KMS-11 (cell line): Measurements from ENCODE around the gene DYNC1LI1.

ENCODE experiments used
- H2AFZ ChIP-seq: fragments of 200-600 bp; sonication (generic); 2 replicates; pipeline ENCODE4 v1.6.1; 2016; ENCODE audit warnings: antibody characterized with exemption, mixed run types, low read depth
- H3K27ac ChIP-seq: fragments of 200-600 bp; sonication (generic); 2 replicates; pipeline ENCODE4 v1.6.1; 2016; ENCODE audit warnings: mild to moderate bottlenecking, mixed run types
- H3K27me3 ChIP-seq: fragments of 200-600 bp; sonication (generic); 2 replicates; pipeline ENCODE4 v1.6.1; 2017; ENCODE audit warnings: mild to moderate bottlenecking, low read depth, mixed run types, moderate library complexity; ENCODE audit not compliant: insufficient read depth
- H3K36me3 ChIP-seq: fragments of 200-600 bp; sonication (generic); 2 replicates; pipeline ENCODE4 v1.6.1; 2017; ENCODE audit warnings: mild to moderate bottlenecking, mixed run types; ENCODE audit not compliant: insufficient read depth
- H3K4me1 ChIP-seq: fragments of 200-600 bp; sonication (generic); 2 replicates; pipeline ENCODE4 v1.6.1; 2016; ENCODE audit warnings: mild to moderate bottlenecking, low read depth, mixed run types; ENCODE audit not compliant: poor library complexity, severe bottlenecking
- H3K4me2 ChIP-seq: fragments of 200-600 bp; sonication (generic); 2 replicates; pipeline ENCODE4 v1.7.0; 2016; ENCODE audit warnings: mild to moderate bottlenecking, mixed run types
- H3K4me3 ChIP-seq: fragments of 200-600 bp; sonication (generic); IDR thresholded peaks from 2 replicates; pipeline ENCODE4 v1.6.1; 2017; ENCODE audit warnings: low read depth, low read length, mixed read lengths; ENCODE audit not compliant: insufficient read depth
- H3K79me2 ChIP-seq: fragments of 200-600 bp; sonication (generic); 2 replicates; pipeline ENCODE4 v1.6.1; 2016; ENCODE audit warnings: low read depth, mixed run types; ENCODE audit not compliant: insufficient read depth
- H3K9ac ChIP-seq: fragments of 200-600 bp; sonication (generic); 2 replicates; pipeline ENCODE4 v1.6.1; 2016; ENCODE audit warnings: mild to moderate bottlenecking, mixed run types
- H4K20me1 ChIP-seq: fragments of 200-600 bp; sonication (generic); 2 replicates; pipeline ENCODE4 v1.6.1; 2016; ENCODE audit warnings: mild to moderate bottlenecking, mixed run types; ENCODE audit not compliant: insufficient read depth
- CTCF ChIP-seq: fragments of 200-600 bp; sonication (generic); conservative IDR thresholded peaks from 2 replicates; pipeline ENCODE4 v1.6.1; 2017; ENCODE audit warnings: low read depth, mild to moderate bottlenecking, antibody characterized with exemption, low read length, moderate library complexity, mixed read lengths

The DYNC1LI1 gene

DNA sequence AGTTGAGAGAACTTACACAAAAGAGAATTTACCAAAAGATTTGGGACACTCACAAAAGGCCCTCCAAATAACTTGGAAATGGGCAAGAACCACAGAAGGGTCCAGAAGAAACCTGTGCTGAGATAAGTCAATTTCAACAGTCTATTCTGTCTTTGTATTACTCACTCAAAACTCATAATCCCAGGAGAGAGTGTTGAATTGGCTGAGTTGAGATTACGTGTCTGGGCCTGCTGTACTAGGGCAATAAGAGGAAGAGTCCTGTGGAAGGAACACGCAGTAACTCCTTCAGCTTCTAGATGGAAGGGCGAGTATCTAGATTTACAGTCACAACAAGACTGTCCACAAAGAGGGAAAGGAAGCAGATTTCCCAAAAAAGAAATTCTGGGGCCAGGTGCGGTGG is 42.5 kb upstream of the DYNC1LI1 start:
- H2AFZ ChIP-seq, result no peak overlapping the region
- H3K36me3 ChIP-seq, result no peaks in the 10 kb centered on the region
- no peak overlapping the region for H3K9ac ChIP-seq
- H3K4me3 ChIP-seq, result no peak overlapping the region
- H3K4me1 ChIP-seq, result no peaks in the 10 kb centered on the region
- H4K20me1 ChIP-seq, result no peaks in the 10 kb centered on the region
- no peak overlapping the region for H3K4me2 ChIP-seq
- no peak for TF ChIP-seq CTCF
- no peaks in the 10 kb centered on the region for H3K27me3 ChIP-seq
- no peak overlapping the region for H3K27ac ChIP-seq
- H3K79me2 ChIP-seq, result no peaks in the 10 kb centered on the region

GRCh38 chr3:32612547-32612946 is 41.9 kb upstream of the DYNC1LI1 start:
- H3K4me3 ChIP-seq, result no peak overlapping the region
- H3K27me3 ChIP-seq, result no peaks in the 10 kb centered on the region
- no peak overlapping the region for H3K9ac ChIP-seq
- no peak for TF ChIP-seq CTCF
- H3K27ac ChIP-seq, result no peak overlapping the region
- no peaks in the 10 kb centered on the region for H4K20me1 ChIP-seq
- H3K4me2 ChIP-seq, result no peak overlapping the region
- H3K36me3 ChIP-seq, result no peaks in the 10 kb centered on the region
- no peaks in the 10 kb centered on the region for H3K79me2 ChIP-seq
- no peaks in the 10 kb centered on the region for H3K4me1 ChIP-seq
- no peak overlapping the region for H2AFZ ChIP-seq

GRCh38 chr3:32607522-32607921 is 36.9 kb upstream of the DYNC1LI1 start:
- Histone ChIP-seq H2AFZ (no peak overlapping the region), H3K4me1 (no peaks in the 10 kb centered on the region), H3K4me3 (no peak overlapping the region), H3K27ac (no peak overlapping the region), H3K4me2 (no peak overlapping the region), H3K9ac (no peak overlapping the region), H3K36me3 (no peaks in the 10 kb centered on the region), H3K27me3 (no peaks in the 10 kb centered on the region), H3K79me2 (no peaks in the 10 kb centered on the region), H4K20me1 (no peaks in the 10 kb centered on the region)
- no peak for TF ChIP-seq CTCF

GRCh38 chr3:32606960-32607359 is 36.3 kb upstream of the DYNC1LI1 start:
- Histone ChIP-seq H3K27ac (no peak overlapping the region), H3K79me2 (no peaks in the 10 kb centered on the region), H2AFZ (no peak overlapping the region), H3K36me3 (no peaks in the 10 kb centered on the region), H3K4me2 (no peak overlapping the region), H4K20me1 (no peaks in the 10 kb centered on the region), H3K27me3 (no peaks in the 10 kb centered on the region), H3K9ac (no peak overlapping the region), H3K4me3 (no peak overlapping the region), H3K4me1 (no peaks in the 10 kb centered on the region)
- TF ChIP-seq CTCF, result no peak

GRCh38 chr3:32606277-32606676 is 35.6 kb upstream of the DYNC1LI1 start:
- Histone ChIP-seq H4K20me1 (no peaks in the 10 kb centered on the region), H3K9ac (no peak overlapping the region), H3K36me3 (no peaks in the 10 kb centered on the region), H2AFZ (no peak overlapping the region), H3K4me1 (no peaks in the 10 kb centered on the region), H3K27ac (no peak overlapping the region), H3K27me3 (no peaks in the 10 kb centered on the region), H3K4me3 (no peak overlapping the region), H3K4me2 (no peak overlapping the region), H3K79me2 (no peaks in the 10 kb centered on the region)
- TF ChIP-seq CTCF, result no peak
